PC-9 (cell line): ENCODE results near the gene NSD2. TPM values are rescaled to one million over a fixed set of nuclear protein-coding genes. Genes with fewer than 3 reads are reported as not detected.

ENCODE experiments used
- BruUV-seq: library from RNA; stranded (reverse); fragments of 400-500 nt; replicated peaks from 2 replicates; lab custom pipeline; 2021; lab: Mats Ljungman, UMichigan
- CTCF ChIA-PET: fragments of 300-600 bp; sonication (Branson Sonifier 250); formaldehyde crosslinking; loops from one replicate; lab custom pipeline; 2022; ENCODE audit warnings: antibody characterized with exemption; lab: Charles Lee
- POLR2A ChIA-PET: fragments of 300-600 bp; sonication (Branson Sonifier 250); formaldehyde crosslinking; loops from one replicate; lab custom pipeline; 2022; ENCODE audit warnings: antibody characterized with exemption; ENCODE audit not compliant: unreplicated experiment; lab: Charles Lee
- DNase-seq, 2 experiments: peaks; one replicate each; pipeline versions ENCODE4 v3.0.0 to v3.0.0-alpha.2; 2015 to 2022; ENCODE audit warnings: mixed read lengths in 1 of 2
- H2AFZ ChIP-seq: fragments of 200-600 bp; sonication (generic); 2 replicates; pipeline ENCODE4 v1.8.1; 2017; ENCODE audit warnings: antibody characterized with exemption
- H3F3A ChIP-seq: fragments of 200-600 bp; sonication (generic); 2 replicates; pipeline ENCODE4 v1.8.1; 2017; ENCODE audit warnings: antibody characterized with exemption, mild to moderate bottlenecking, low read depth; ENCODE audit not compliant: insufficient read depth
- H3K27ac ChIP-seq: fragments of 200-600 bp; sonication (generic); 2 replicates; pipeline ENCODE4 v1.6.1; 2016; ENCODE audit warnings: mixed run types
- H3K27me3 ChIP-seq: fragments of 200-600 bp; sonication (generic); 2 replicates; pipeline ENCODE4 v1.6.1; 2016; ENCODE audit warnings: low read depth, mixed run types; ENCODE audit not compliant: insufficient read depth
- H3K36me3 ChIP-seq: fragments of 200-600 bp; sonication (generic); 2 replicates; pipeline ENCODE4 v1.6.1; 2016; ENCODE audit warnings: low read depth, mixed run types
- H3K4me1 ChIP-seq: fragments of 200-600 bp; sonication (generic); replicated peaks from 2 replicates; pipeline ENCODE4 v1.6.1; 2016; ENCODE audit warnings: mixed run types; ENCODE audit not compliant: insufficient read depth
- H3K4me2 ChIP-seq: fragments of 200-600 bp; sonication (generic); 2 replicates; pipeline ENCODE4 v1.6.1; 2017; ENCODE audit warnings: mixed run types
- H3K4me3 ChIP-seq: fragments of 200-600 bp; sonication (generic); 2 replicates; pipeline ENCODE4 v1.6.1; 2016; ENCODE audit warnings: mixed run types
- H3K79me2 ChIP-seq: fragments of 200-600 bp; sonication (generic); 2 replicates; pipeline ENCODE4 v1.6.1; 2017; ENCODE audit warnings: low read depth, mixed run types
- H3K9me2 ChIP-seq: fragments of 200-600 bp; sonication (generic); 2 replicates; pipeline ENCODE4 v1.8.1; 2017; ENCODE audit warnings: mild to moderate bottlenecking; ENCODE audit not compliant: insufficient read depth
- H3K9me3 ChIP-seq: fragments of 200-600 bp; sonication (generic); 2 replicates; pipeline ENCODE4 v1.8.1; 2016; ENCODE audit warnings: low read depth; ENCODE audit not compliant: insufficient read depth
- H4K20me1 ChIP-seq: fragments of 200-600 bp; sonication (generic); 2 replicates; pipeline ENCODE4 v1.8.1; 2017; ENCODE audit not compliant: insufficient read depth
- CTCF ChIP-seq: fragments of 200-600 bp; sonication (generic); conservative IDR thresholded peaks from 2 replicates; pipeline ENCODE4 v1.6.1; 2017; ENCODE audit warnings: mixed run types, antibody characterized with exemption, mild to moderate bottlenecking, moderate library complexity
- EZH2 ChIP-seq: fragments of 200-600 bp; sonication (generic); IDR thresholded peaks from 2 replicates; pipeline ENCODE4 v1.8.0; 2017; ENCODE audit warnings: antibody characterized with exemption, low read depth
- intact Hi-C: fragments of 100-400 bp; cut with micrococcal nuclease; formaldehyde crosslinking; loops from one replicate; pipeline ENCODE4 v1.10.0; 2022; ENCODE audit not compliant: unreplicated experiment
- total RNA-seq: library from RNA; stranded (reverse); gene quantifications from 2 replicates; pipeline ENCODE4 v1.2.3, GENCODE V29; 2021

Gene NSD2
- total RNA-seq, 1 experiment from 2014 or later, result 176 TPM

- CTCF ChIA-PET, result no interaction called here
- no peaks in the 10 kb centered on the region for H3F3A ChIP-seq
These were observed 45.9 kb upstream of the NSD2 start for GRCh38 chr4:1825326-1825725.

GRCh38 chr4:1826531-1827350 is 44.5 kb upstream of the NSD2 start:
- H4K20me1 ChIP-seq, result no peaks in the 10 kb centered on the region
- H3K4me3 ChIP-seq, result no peak overlapping the region
- POLR2A ChIA-PET, result no interaction called here
- TF ChIP-seq EZH2 (no peak), CTCF (no peak)
- H2AFZ ChIP-seq, result no peak overlapping the region
- no peak for DNase-seq
- no peak overlapping the region for H3K4me2 ChIP-seq
- H3K27ac ChIP-seq, result no peak overlapping the region
- no peaks in the 10 kb centered on the region for H3K4me1 ChIP-seq
- no peaks in the 10 kb centered on the region for H3K36me3 ChIP-seq
- BruUV-seq, result no TSS peak
- intact Hi-C loops, result no loop called here
- CTCF ChIA-PET, result no interaction called here
- H3F3A ChIP-seq, result no peaks in the 10 kb centered on the region
- H3K9me3 ChIP-seq, result no peaks in the 10 kb centered on the region
- no peaks in the 10 kb centered on the region for H3K79me2 ChIP-seq
- H3K27me3 ChIP-seq, result no peaks in the 10 kb centered on the region
- H3K9me2 ChIP-seq, result no peaks in the 10 kb centered on the region

More at GRCh38 chr4:1825326-1825725, 45.9 kb upstream of the NSD2 start:
- Histone ChIP-seq H3K27me3 (no peaks in the 10 kb centered on the region), H3K9me2 (no peaks in the 10 kb centered on the region), H3K9me3 (no peaks in the 10 kb centered on the region), H2AFZ (no peak overlapping the region), H3K36me3 (no peaks in the 10 kb centered on the region), H3K4me2 (no peak overlapping the region), H3K4me1 (no peaks in the 10 kb centered on the region), H3K27ac (no peak overlapping the region), H3K79me2 (no peaks in the 10 kb centered on the region), H3K4me3 (no peak overlapping the region), H4K20me1 (no peaks in the 10 kb centered on the region)
- no peak for DNase-seq
- no peak for TF ChIP-seq CTCF
- TF ChIP-seq EZH2, result no peak
- no TSS peak for BruUV-seq
- intact Hi-C loops, result no loop called here
- POLR2A ChIA-PET, result no interaction called here

- no peak for DNase-seq
- Histone ChIP-seq H3K27ac (no peak overlapping the region), H3K4me2 (no peak overlapping the region), H3K27me3 (no peaks in the 10 kb centered on the region), H3K4me1 (no peaks in the 10 kb centered on the region), H3K9me2 (no peaks in the 10 kb centered on the region), H3K9me3 (no peaks in the 10 kb centered on the region), H4K20me1 (no peaks in the 10 kb centered on the region), H3K4me3 (no peak overlapping the region), H2AFZ (no peak overlapping the region), H3K79me2 (no peaks in the 10 kb centered on the region), H3K36me3 (0 out of 2 replicates have a peak, but pooled peaks cover 2% of the 10 kb centered on the region), H3F3A (no peaks in the 10 kb centered on the region)
- BruUV-seq, result no TSS peak
- POLR2A ChIA-PET, result no interaction called here
- TF ChIP-seq EZH2 (no peak), CTCF (no peak)
- CTCF ChIA-PET, result no interaction called here
- intact Hi-C loops, result no loop called here
These were observed 41.0 kb upstream of the NSD2 start for GRCh38 chr4:1830234-1830633.
